Tibial artery (tissue), 4 donors: ENCODE results near the gene EXOC6B.

Experiments used
- DNase-seq, 2 donors: peaks; one replicate each; pipeline ENCODE4 v3.0.0-alpha.2; 2019
- H3K27ac ChIP-seq, 2 donors: fragments of 200-600 bp; sonication (generic) in 1 of 2; 1 replicate in 1 of 2; 2 replicates in 1 of 2; pipeline ENCODE4 v1.5.1; 2018 to 2019; ENCODE audit warnings: mild to moderate bottlenecking in 1 of 2
- H3K27me3 ChIP-seq, 2 donors: fragments of 200-600 bp; sonication (generic) in 1 of 2; one replicate each; pipeline versions ENCODE4 v1.5.1 to v1.6.0; 2016 to 2019
- H3K36me3 ChIP-seq, 3 donors: fragments of 200-600 bp; sonication (generic) in 2 of 3; one replicate each; pipeline ENCODE4 v1.5.1; 2016 to 2019; ENCODE audit warnings: mild to moderate bottlenecking in 2 of 3
- H3K4me1 ChIP-seq, 4 donors: fragments of 200-600 bp; sonication (generic) in 2 of 4; 1 replicate in 3 of 4; 2 replicates in 1 of 4; pipeline ENCODE4 v1.5.1; 2016 to 2019
- H3K4me3 ChIP-seq, 2 donors: fragments of 200-600 bp; sonication (generic) in 1 of 2; 1 replicate in 1 of 2; 2 replicates in 1 of 2; pipeline ENCODE4 v1.5.1; 2018 to 2019; ENCODE audit warnings: mild to moderate bottlenecking in 2 of 2
- H3K9me3 ChIP-seq, 3 donors: fragments of 200-600 bp; sonication (generic) in 1 of 3; one replicate each; pipeline ENCODE4 v1.5.1; 2016 to 2019
- intact Hi-C: fragments of 100-400 bp; cut with DNase I; formaldehyde crosslinking; loops from one replicate; pipeline ENCODE4 v1.15.0; 2023; ENCODE audit warnings: low total_unique reads
- TF ChIP-seq, protein P1 (sequence below), 2 experiments: fragments of 200-600 bp in 1 of 2; fragments of 450-650 bp in 1 of 2; IDR thresholded peaks; one replicate each; pipeline ENCODE4 v1.5.1; 2017 to 2019; ENCODE audit warnings: antibody characterized with exemption in 2 of 2, mild to moderate bottlenecking in 1 of 2, moderate library complexity in 1 of 2

The EXOC6B gene

DNA sequence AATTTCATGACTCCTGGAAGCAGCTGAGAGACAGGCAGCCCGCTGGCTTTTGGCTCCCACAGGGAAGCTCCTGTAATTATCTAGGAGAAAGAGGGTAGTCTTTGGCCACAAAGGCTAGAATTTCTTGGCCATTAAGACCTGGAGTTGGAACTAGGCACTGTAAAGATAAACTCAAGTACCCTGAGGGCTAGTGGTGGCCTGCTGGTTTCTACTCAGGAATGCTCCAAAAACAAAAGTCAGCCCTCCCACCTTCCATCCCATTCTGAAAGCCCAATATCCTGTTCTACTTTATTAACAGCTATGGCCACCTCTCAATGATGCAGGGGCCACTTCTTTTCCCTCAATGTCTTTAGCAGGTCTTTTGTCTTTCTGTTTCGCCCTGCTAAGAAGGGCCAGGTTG lies 644.2 kb downstream of the EXOC6B start:
- Histone ChIP-seq H3K27ac (no peak overlapping the region), H3K27me3 (no peaks in the 10 kb centered on the region), H3K4me1 (peaks cover 0 to 7% (median 2%) of the 10 kb centered on the region in 4 donors), H3K4me3 (no peak overlapping the region), H3K9me3 (no peaks in the 10 kb centered on the region), H3K36me3 (peaks cover 20 to 27% (median 24%) of the 10 kb centered on the region in 3 donors)
- intact Hi-C loops: no loop called here
- DNase-seq: no peak
- TF ChIP-seq, protein P1, sequence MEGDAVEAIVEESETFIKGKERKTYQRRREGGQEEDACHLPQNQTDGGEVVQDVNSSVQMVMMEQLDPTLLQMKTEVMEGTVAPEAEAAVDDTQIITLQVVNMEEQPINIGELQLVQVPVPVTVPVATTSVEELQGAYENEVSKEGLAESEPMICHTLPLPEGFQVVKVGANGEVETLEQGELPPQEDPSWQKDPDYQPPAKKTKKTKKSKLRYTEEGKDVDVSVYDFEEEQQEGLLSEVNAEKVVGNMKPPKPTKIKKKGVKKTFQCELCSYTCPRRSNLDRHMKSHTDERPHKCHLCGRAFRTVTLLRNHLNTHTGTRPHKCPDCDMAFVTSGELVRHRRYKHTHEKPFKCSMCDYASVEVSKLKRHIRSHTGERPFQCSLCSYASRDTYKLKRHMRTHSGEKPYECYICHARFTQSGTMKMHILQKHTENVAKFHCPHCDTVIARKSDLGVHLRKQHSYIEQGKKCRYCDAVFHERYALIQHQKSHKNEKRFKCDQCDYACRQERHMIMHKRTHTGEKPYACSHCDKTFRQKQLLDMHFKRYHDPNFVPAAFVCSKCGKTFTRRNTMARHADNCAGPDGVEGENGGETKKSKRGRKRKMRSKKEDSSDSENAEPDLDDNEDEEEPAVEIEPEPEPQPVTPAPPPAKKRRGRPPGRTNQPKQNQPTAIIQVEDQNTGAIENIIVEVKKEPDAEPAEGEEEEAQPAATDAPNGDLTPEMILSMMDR (IDR thresholded peaks at IDR 0.05): no peak

DNA sequence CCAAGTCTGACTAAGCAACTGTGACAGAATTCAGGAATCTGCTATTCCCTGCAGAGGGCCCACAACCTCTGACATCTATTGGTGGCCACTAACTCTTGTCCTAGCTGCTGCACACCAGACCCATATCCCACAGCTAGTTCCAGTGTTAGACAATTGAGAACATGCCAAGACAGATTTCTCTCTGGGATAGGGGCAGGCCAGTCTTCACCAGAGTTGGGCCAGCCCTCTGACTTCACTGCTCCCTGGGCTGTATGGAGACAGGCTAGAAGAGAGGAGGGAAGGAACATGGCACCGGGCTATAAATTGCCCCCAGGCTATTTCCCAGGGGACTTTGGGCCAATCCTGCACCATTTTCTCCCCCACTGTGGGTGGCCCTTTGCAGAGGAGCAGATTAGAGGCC lies 645.5 kb downstream of the EXOC6B start:
- no peak for DNase-seq
- Histone ChIP-seq H3K27me3 (no peaks in the 10 kb centered on the region), H3K36me3 (peaks cover 25 to 33% (median 27%) of the 10 kb centered on the region in 3 donors), H3K27ac (no peak overlapping the region), H3K4me1 (peaks cover 0 to 5% (median 2%) of the 10 kb centered on the region in 4 donors), H3K4me3 (no peak overlapping the region), H3K9me3 (no peaks in the 10 kb centered on the region)
- intact Hi-C loops: no loop called here
- TF ChIP-seq, protein P1 (IDR thresholded peaks at IDR 0.05): no peak

DNA sequence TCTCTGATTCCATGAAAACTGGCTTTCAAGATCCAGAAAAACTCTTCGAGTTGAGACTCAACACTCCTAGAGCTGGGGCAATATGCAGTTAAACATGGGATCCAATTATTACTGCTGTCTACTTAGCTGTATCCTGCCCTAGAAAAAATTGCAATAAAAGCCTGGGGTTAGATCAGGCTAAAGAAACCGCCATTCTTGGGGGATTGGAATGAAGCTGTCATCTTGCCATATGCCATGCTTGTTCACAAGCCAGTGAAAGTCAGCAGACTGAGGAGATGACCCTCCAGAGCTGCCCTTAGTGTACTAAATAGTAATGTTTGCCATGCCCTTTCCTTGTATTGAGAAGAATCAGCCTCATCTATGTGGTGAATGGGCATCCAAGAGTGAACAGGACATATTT lies 647.3 kb downstream of the EXOC6B start:
- H3K9me3 ChIP-seq: no peaks in the 10 kb centered on the region
- intact Hi-C loops: no loop called here
- no peak overlapping the region for H3K4me3 ChIP-seq
- TF ChIP-seq, protein P1 (IDR thresholded peaks at IDR 0.05): no peak
- DNase-seq: no peak
- H3K4me1 ChIP-seq: no peaks in the 10 kb centered on the region
- no peak overlapping the region for H3K27ac ChIP-seq
- peaks cover 25 to 37% (median 33%) of the 10 kb centered on the region in 3 donors for H3K36me3 ChIP-seq
- no peaks in the 10 kb centered on the region for H3K27me3 ChIP-seq

DNA sequence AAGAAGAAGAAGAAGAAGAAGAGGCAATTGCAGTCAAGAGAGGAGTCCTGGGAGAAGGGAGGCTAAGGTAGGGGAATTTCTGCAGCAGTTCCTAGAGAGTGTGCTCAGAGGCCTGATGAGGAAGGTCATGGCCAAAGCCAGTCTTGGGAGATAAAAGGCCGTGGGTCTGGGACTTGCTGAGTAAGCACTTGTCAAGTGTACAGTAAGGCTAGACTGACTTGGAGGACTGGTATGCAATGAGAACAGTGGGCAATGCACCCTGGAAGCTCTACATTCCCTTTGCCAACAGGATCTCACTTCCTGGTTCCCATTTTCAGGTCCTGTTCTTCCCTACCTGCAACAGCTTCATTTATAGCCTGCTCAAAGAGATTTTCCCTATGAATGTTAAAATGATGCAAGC lies 649.6 kb downstream of the EXOC6B start:
- H3K36me3 ChIP-seq: peaks cover 25 to 37% (median 33%) of the 10 kb centered on the region in 3 donors
- intact Hi-C loops: no loop called here
- TF ChIP-seq, protein P1 (IDR thresholded peaks at IDR 0.05): no peak

DNA sequence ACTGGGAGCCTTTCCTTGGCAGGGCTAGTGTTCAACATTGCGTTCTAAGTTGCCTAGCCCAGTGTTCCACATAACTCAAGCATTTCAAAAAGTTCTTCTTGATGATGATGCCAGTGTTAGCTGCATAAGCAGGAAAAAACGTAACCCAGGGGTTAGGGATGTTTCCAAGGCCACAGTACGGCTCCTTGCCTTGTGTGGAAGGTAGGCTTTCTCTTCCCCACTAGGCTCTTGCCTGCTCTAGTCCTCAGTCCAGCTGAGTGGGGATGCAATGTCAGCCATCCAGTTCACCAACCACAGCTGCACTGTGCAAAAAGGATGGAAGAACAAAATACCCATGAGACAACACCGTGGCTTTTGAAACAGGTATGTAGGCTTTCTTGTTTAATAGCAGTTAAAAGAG lies 650.2 kb downstream of the EXOC6B start:
- Histone ChIP-seq H3K9me3 (no peaks in the 10 kb centered on the region), H3K4me3 (no peak overlapping the region), H3K36me3 (peaks cover 25 to 37% (median 33%) of the 10 kb centered on the region in 3 donors), H3K4me1 (no peaks in the 10 kb centered on the region), H3K27ac (no peak overlapping the region), H3K27me3 (no peaks in the 10 kb centered on the region)
- TF ChIP-seq, protein P1 (IDR thresholded peaks at IDR 0.05): no peak
- intact Hi-C loops: no loop called here
- no peak for DNase-seq

More for the DNA sequence above, 649.6 kb downstream of the EXOC6B start:
- no peaks in the 10 kb centered on the region for H3K9me3 ChIP-seq
- no peak for DNase-seq
- no peaks in the 10 kb centered on the region for H3K4me1 ChIP-seq
- H3K4me3 ChIP-seq: no peak overlapping the region
- no peak overlapping the region for H3K27ac ChIP-seq
- no peaks in the 10 kb centered on the region for H3K27me3 ChIP-seq
